H1 (cell line): Measurements from ENCODE around the gene THOC5. TPM values are rescaled to one million over a fixed set of nuclear protein-coding genes. Genes with fewer than 3 reads are reported as not detected.

ENCODE experiments used
- JUND ChIP-seq: IDR thresholded peaks from 2 replicates; pipeline ENCODE4 v1.6.1; 2011; ENCODE audit warnings: mild to moderate bottlenecking, improper control_type of control experiment, low read length
- NRF1 ChIP-seq: IDR thresholded peaks from 2 replicates; pipeline ENCODE4 v1.6.1; 2011; ENCODE audit warnings: mild to moderate bottlenecking, low read depth, low read length, improper control_type of control experiment
- POLR2A ChIP-seq, 2 experiments: IDR thresholded peaks; 1 replicate in 1 of 2; 2 replicates in 1 of 2; pipeline ENCODE4 v1.6.1; 2011; ENCODE audit warnings: low read depth in 2 of 2, low read length in 2 of 2, mild to moderate bottlenecking in 2 of 2; ENCODE audit errors: control extremely low read depth in 1 of 2
- RNF2 ChIP-seq: fragments of 200-900, 300-1000 bp; sonication (generic); IDR thresholded peaks from 2 replicates; pipeline ENCODE4 v1.7.1; 2016; ENCODE audit warnings: borderline replicate concordance, low read depth, mild to moderate bottlenecking, antibody characterized with exemption, low read length; ENCODE audit not compliant: poor library complexity, severe bottlenecking; ENCODE audit errors: missing control alignments
- SIX5 ChIP-seq: IDR thresholded peaks from 2 replicates; pipeline ENCODE4 v1.6.1; 2011; ENCODE audit warnings: mild to moderate bottlenecking, low read depth, low read length
- TAF7 ChIP-seq: optimal IDR thresholded peaks from 2 replicates; pipeline ENCODE3; 2011; ENCODE audit warnings: low read depth, mild to moderate bottlenecking, inconsistent platforms, low read length, moderate library complexity, borderline replicate concordance
- polyA plus RNA-seq, 7 experiments: library from polyadenylated mRNA; depleted of rRNA in 3 of 7; stranded (reverse) in 5 of 7; unstranded in 2 of 7; fragments of >200 nt in 5 of 7; fragments of 200-250 nt in 2 of 7; gene quantifications; 1 replicate in 5 of 7; 2 replicates in 1 of 7; 4 replicates in 1 of 7; pipeline versions ENCODE4 v1.2.1 to v1.2.3, GENCODE V29; 2011 to 2013; ENCODE audit warnings: missing spikeins in 2 of 7, mixed read lengths in 2 of 7
- total RNA-seq: library from RNA; stranded (reverse); fragmentation: NEBNext Ultra II Directional; extraction: Animal tissue kit (Norgen Biotek cat#: 25700); gene quantifications from 2 replicates; pipeline ENCODE4 v1.2.1, GENCODE V29; 2021

THOC5 gene
- total and polyA plus RNA-seq, 2 of the 8 experiments (the other 6 are each of a cell fraction or from before 2014, with no cell fraction given) = 27.7 to 65.7 TPM

GRCh38 chr22:29479417-29480261, 73.9 kb downstream of the THOC5 start, which contains the start of gene NEFH (continued):
- TF ChIP-seq JUND = no peak
- TF ChIP-seq RNF2 = no peak
- no peak for TF ChIP-seq SIX5
- no peak for TF ChIP-seq POLR2A (IDR thresholded peaks at IDR 0.05; ENCODE audit: control extremely low read depth in 1 of 2, low read depth in 2 of 2, low read length in 2 of 2)
- TF ChIP-seq TAF7 = no peak
- no peak for TF ChIP-seq NRF1
